Hepatocyte (in vitro differentiated cells): ENCODE results near the gene LRRTM1.

Experiments
- CTCF ChIP-seq: fragments of 200-600 bp; sonication (generic); IDR thresholded peaks from 2 replicates; pipeline ENCODE4 v1.5.1; 2016; ENCODE audit warnings: antibody characterized with exemption, mild to moderate bottlenecking; ENCODE audit not compliant: poor library complexity
- EZH2 ChIP-seq: fragments of 200-600 bp; sonication (generic); IDR thresholded peaks from 2 replicates; pipeline ENCODE4 v1.6.1; 2016; ENCODE audit warnings: antibody characterized with exemption, mild to moderate bottlenecking, borderline replicate concordance
- EZH2phosphoT487 ChIP-seq: fragments of 200-600 bp; sonication (generic); IDR thresholded peaks from one replicate; pipeline ENCODE4 v1.6.1; 2018; ENCODE audit warnings: antibody characterized with exemption, mild to moderate bottlenecking, low read depth, moderate library complexity; ENCODE audit not compliant: unreplicated experiment, severe bottlenecking

GRCh38 chr2:80259292-80259691, 45.3 kb downstream of the LRRTM1 start:
- TF ChIP-seq CTCF (no peak), EZH2 (no peak), EZH2phosphoT487 (no peak)
